Stomach (tissue), 9 donors: ENCODE measurements around the gene JAG2. TPM values are rescaled to one million over a fixed set of nuclear protein-coding genes. Genes with fewer than 3 reads are reported as not detected.

Source experiments
- DNase-seq, 2 donors: peaks; one replicate each; pipeline versions ENCODE4 v3.0.0 to v3.0.0-alpha.2; 2013 to 2019
- H3K27ac ChIP-seq, 5 donors: fragments of 200-600 bp in 4 of 5; sonication (generic) in 4 of 5; one replicate each; pipeline ENCODE4 v1.5.1; 2013 to 2019; ENCODE audit warnings: mild to moderate bottlenecking in 1 of 5, moderate library complexity in 1 of 5
- H3K27me3 ChIP-seq, 3 donors: fragments of 200-600 bp; sonication (generic); one replicate each; pipeline ENCODE4 v1.5.1; 2017 to 2019; ENCODE audit warnings: mixed run types in 1 of 3
- H3K36me3 ChIP-seq, 4 donors: fragments of 200-600 bp; sonication (generic); 1 replicate in 3 of 4; 2 replicates in 1 of 4; pipeline ENCODE4 v1.5.1; 2016 to 2019
- H3K4me1 ChIP-seq, 4 donors: fragments of 200-600 bp; sonication (generic); one replicate each; pipeline ENCODE4 v1.5.1; 2016 to 2019
- H3K4me3 ChIP-seq, 4 donors: fragments of 200-600 bp; sonication (generic) in 3 of 4; one replicate each; pipeline ENCODE4 v1.5.1; 2016 to 2019; ENCODE audit warnings: mild to moderate bottlenecking in 1 of 4
- H3K9me3 ChIP-seq, 4 donors: fragments of 200-600 bp; sonication (generic); one replicate each; pipeline ENCODE4 v1.5.1; 2016 to 2019
- CTCF ChIP-seq, 7 experiments: fragments of 450-650 bp in 4 of 7; fragments of 200-600 bp in 3 of 7; sonication (generic) in 3 of 7; IDR thresholded peaks; one replicate each; pipeline ENCODE4 v1.5.1; 2016 to 2019; ENCODE audit warnings: antibody characterized with exemption in 7 of 7, control low read depth in 2 of 7, mild to moderate bottlenecking in 1 of 7
- EP300 ChIP-seq: sonication (generic); formaldehyde crosslinking; IDR thresholded peaks from one replicate; pipeline ENCODE4 v1.6.1; 2017; ENCODE audit warnings: antibody characterized with exemption
- POLR2A ChIP-seq, 4 donors: fragments of 450-650 bp; IDR thresholded peaks; one replicate each; pipeline ENCODE4 v1.6.1; 2016; ENCODE audit warnings: antibody characterized with exemption in 4 of 4, control low read depth in 2 of 4, mild to moderate bottlenecking in 1 of 4, moderate library complexity in 1 of 4
- POLR2AphosphoS5 ChIP-seq, 3 donors: sonication (generic); formaldehyde crosslinking; IDR thresholded peaks; one replicate each; pipeline ENCODE4 v1.6.1; 2016; ENCODE audit warnings: antibody characterized with exemption in 3 of 3
- WGBS, 5 donors: extraction: QIAGEN DNeasy Blood & Tissue Kit in 3 of 5; methylation state at CpG; one replicate each; pipeline versions ENCODE4 v1.1.5 to v1.1.7; 2013 to 2018; 5-methylcytosine and 5-hydroxymethylcytosine counted together
- intact Hi-C: fragments of 100-400 bp; cut with DNase I; formaldehyde crosslinking; loops from one replicate; pipeline ENCODE4 v1.15.1; 2023; ENCODE audit warnings: low total_unique reads
- polyA plus RNA-seq, 3 donors: library from polyadenylated mRNA; stranded (reverse); fragments of 200-250 nt; gene quantifications; one replicate each; pipeline ENCODE4 v1.2.3, GENCODE V29; 2013
- total RNA-seq, 5 donors: library from RNA; depleted of rRNA; stranded (reverse); fragments of >200 nt; gene quantifications; one replicate each; pipeline versions ENCODE4 v1.1.0 to v1.2.3, GENCODE V29; 2014 to 2016
- donor health status: healthy with polysubstance abuse.
- donor health status: Bipolar disorder and iron deficiency.
- donor health status: healthy.

JAG2 gene
- total and polyA plus RNA-seq, 8 donors, result 6.0 to 117 (median 15.6) TPM

- intact Hi-C loops, result no loop called here
- Histone ChIP-seq H3K9me3 (peaks cover 4 to 29% (median 21%) of the 10 kb centered on the region in 4 donors), H3K36me3 (no peaks in the 10 kb centered on the region), H3K27me3 (peaks cover 0 to 28% (median 0%) of the 10 kb centered on the region in 3 donors), H3K4me1 (peaks cover 0 to 5% (median 0%) of the 10 kb centered on the region in 4 donors), H3K27ac (no peak overlapping the region), H3K4me3 (no peak overlapping the region)
- WGBS, 5 donors, result 73 to 90% (median 87%) methylated on average over 6 of the region's 6 CpGs
- no peak for DNase-seq
- TF ChIP-seq EP300 (no peak), POLR2AphosphoS5 (IDR thresholded peaks at IDR 0.05) (no peak), POLR2A (IDR thresholded peaks at IDR 0.05) (no peak), CTCF (IDR thresholded peaks at IDR 0.05) (no peak)
Observed at GRCh38 chr14:105120056-105120455, 48.5 kb downstream of the JAG2 start.

- H3K4me3 ChIP-seq, result no peak overlapping the region
- WGBS, 5 donors, result 66 to 85% (median 73%) methylated on average over 12 of the region's 12 CpGs
- H3K9me3 ChIP-seq, result peaks cover 4 to 29% (median 21%) of the 10 kb centered on the region in 4 donors
- intact Hi-C loops, result no loop called here
- TF ChIP-seq EP300 (no peak), POLR2AphosphoS5 (IDR thresholded peaks at IDR 0.05) (no peak), CTCF (IDR thresholded peaks at IDR 0.05) (no peak), POLR2A (IDR thresholded peaks at IDR 0.05) (no peak)
- peaks cover 0 to 5% (median 0%) of the 10 kb centered on the region in 4 donors for H3K4me1 ChIP-seq
- H3K36me3 ChIP-seq, result no peaks in the 10 kb centered on the region
- no peak overlapping the region for H3K27ac ChIP-seq
- DNase-seq, result no peak
- peaks cover 0 to 23% (median 0%) of the 10 kb centered on the region in 3 donors for H3K27me3 ChIP-seq
Observed at GRCh38 chr14:105119408-105120025, 49.1 kb downstream of the JAG2 start.

GRCh38 chr14:105118646-105119407, 49.7 kb downstream of the JAG2 start:
- no peak overlapping the region for H3K27ac ChIP-seq
- TF ChIP-seq POLR2AphosphoS5 (IDR thresholded peaks at IDR 0.05) (no peak), POLR2A (IDR thresholded peaks at IDR 0.05) (no peak), EP300 (no peak), CTCF (IDR thresholded peaks at IDR 0.05) (no peak)
- intact Hi-C loops, result no loop called here

GRCh38 chr14:105117710-105118385, 50.7 kb downstream of the JAG2 start:
- intact Hi-C loops, result no loop called here
- H3K36me3 ChIP-seq, result no peaks in the 10 kb centered on the region
- TF ChIP-seq POLR2A (IDR thresholded peaks at IDR 0.05) (no peak), EP300 (no peak), CTCF (IDR thresholded peaks at IDR 0.05) (no peak), POLR2AphosphoS5 (IDR thresholded peaks at IDR 0.05) (no peak)
- H3K4me3 ChIP-seq, result no peak overlapping the region
- H3K27me3 ChIP-seq, result peaks cover 0 to 10% (median 0%) of the 10 kb centered on the region in 3 donors
- H3K4me1 ChIP-seq, result peaks cover 0 to 5% (median 0%) of the 10 kb centered on the region in 4 donors
- WGBS, 5 donors, result 90 to 95% (median 93%) methylated on average over 7 of the region's 7 CpGs
- no peak overlapping the region for H3K27ac ChIP-seq
- no peak for DNase-seq
- H3K9me3 ChIP-seq, result peaks cover 4 to 26% (median 19%) of the 10 kb centered on the region in 4 donors

More at GRCh38 chr14:105118646-105119407, 49.7 kb downstream of the JAG2 start:
- DNase-seq, result peak in 1 of 2 donors; percentile 73
- peaks cover 4 to 29% (median 21%) of the 10 kb centered on the region in 4 donors for H3K9me3 ChIP-seq
- WGBS, 5 donors, result 16 to 50% (median 33%) methylated on average over 9 to 11 of the region's 11 CpGs
- no peak overlapping the region for H3K4me3 ChIP-seq
- H3K27me3 ChIP-seq, result peaks cover 0 to 16% (median 0%) of the 10 kb centered on the region in 3 donors
- peaks cover 0 to 5% (median 0%) of the 10 kb centered on the region in 4 donors for H3K4me1 ChIP-seq
- no peaks in the 10 kb centered on the region for H3K36me3 ChIP-seq
